Measurements from ENCODE around the gene ZNHIT6. TPM values are rescaled to one million over a fixed set of nuclear protein-coding genes. Genes with fewer than 3 reads are reported as not detected.
"Not testable (repeated sequence)": the region's sequence is repeated elsewhere in the genome, so short reads cannot be mapped to it uniquely, and the experiment has no call there.

Gene ZNHIT6
- total RNA-seq, 1 donor from 2014 or later, result 18.1 TPM

- no peak for DNase-seq
Measured at GRCh38 chr1:85672031-85672660, 36.1 kb downstream of the ZNHIT6 start.

- no peak for DNase-seq
Measured at GRCh38 chr1:85665932-85666331, 42.3 kb downstream of the ZNHIT6 start.

- no peak for DNase-seq
Measured at GRCh38 chr1:85663382-85663781, 44.9 kb downstream of the ZNHIT6 start.

- DNase-seq, result no peak
Measured at GRCh38 chr1:85661767-85662166, 46.5 kb downstream of the ZNHIT6 start.

- no peak for DNase-seq
Measured at GRCh38 chr1:85660541-85660940, 47.7 kb downstream of the ZNHIT6 start.

GRCh38 chr1:85659174-85659573 lies 49.1 kb downstream of the ZNHIT6 start:
- DNase-seq, result no peak

- no peak for DNase-seq
Measured at GRCh38 chr1:85656948-85657347, 51.3 kb downstream of the ZNHIT6 start.

- DNase-seq, result no peak
Measured at GRCh38 chr1:85656256-85656655, 52.0 kb downstream of the ZNHIT6 start.

- DNase-seq, result no peak
Measured at GRCh38 chr1:85655315-85655714, 52.9 kb downstream of the ZNHIT6 start.

- no peak for DNase-seq
Measured at GRCh38 chr1:85654066-85654782, 54.0 kb downstream of the ZNHIT6 start.

GRCh38 chr1:85652327-85652726 lies 55.9 kb downstream of the ZNHIT6 start:
- no peak for DNase-seq

GRCh38 chr1:85650645-85651044 lies 57.6 kb downstream of the ZNHIT6 start:
- no peak for DNase-seq

- no peak for DNase-seq
Measured at GRCh38 chr1:85649591-85649990, 58.6 kb downstream of the ZNHIT6 start.

- DNase-seq, result not testable (repeated sequence)
Measured at GRCh38 chr1:85641598-85642556, 66.4 kb downstream of the ZNHIT6 start.

- not testable (repeated sequence) for DNase-seq
Measured at GRCh38 chr1:85639920-85640319, 68.3 kb downstream of the ZNHIT6 start.

GRCh38 chr1:85638412-85638811 lies 69.8 kb downstream of the ZNHIT6 start:
- no peak for DNase-seq

GRCh38 chr1:85630493-85630892 lies 77.7 kb downstream of the ZNHIT6 start:
- no peak for DNase-seq

- DNase-seq, result no peak
Measured at GRCh38 chr1:85629532-85629920, 78.7 kb downstream of the ZNHIT6 start.

- no peak for DNase-seq
Measured at GRCh38 chr1:85628791-85629531, 79.3 kb downstream of the ZNHIT6 start.

GRCh38 chr1:85626818-85627217 lies 81.4 kb downstream of the ZNHIT6 start:
- no peak for DNase-seq

- no peak for DNase-seq
Measured at GRCh38 chr1:85624361-85624760, 83.9 kb downstream of the ZNHIT6 start.

GRCh38 chr1:85623061-85623471 lies 85.2 kb downstream of the ZNHIT6 start:
- DNase-seq, result no peak

Data from skin of body (tissue), 2 donors.